Measurements from ENCODE around the gene TTC39C. TPM values are rescaled to one million over a fixed set of nuclear protein-coding genes. Genes with fewer than 3 reads are reported as not detected.

The TTC39C gene
- total and polyA plus RNA-seq, 2 of the 8 experiments (the other 6 are each of a cell fraction or from before 2014, with no cell fraction given), result 8.1 to 79.1 TPM

DNA sequence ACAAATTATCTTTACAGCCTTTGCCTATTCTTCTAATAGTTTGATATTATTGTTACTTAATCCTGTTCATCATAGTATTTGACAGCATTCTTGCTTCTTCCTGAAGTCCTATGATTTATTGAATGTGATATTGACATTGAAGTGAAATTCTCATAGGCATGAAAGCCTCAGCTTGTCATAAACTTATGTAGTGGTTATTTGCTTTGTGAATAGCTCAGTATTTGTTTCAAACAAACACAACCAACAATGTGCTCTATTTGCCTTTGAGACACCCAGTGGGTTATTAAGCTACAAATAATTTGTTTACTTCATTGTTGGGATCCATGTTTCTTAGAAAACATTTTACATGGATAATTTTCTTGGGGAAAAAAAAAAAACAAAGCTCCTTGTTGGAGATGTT is 57.2 kb downstream of the TTC39C start (continued):
- TF ChIP-seq SAP30 (IDR thresholded peaks at IDR 0.05; ENCODE audit: insufficient read depth, insufficient replicate concordance, low read length) (no peak), CBX5 (IDR thresholded peaks at IDR 0.05; ENCODE audit: low read depth, low read length) (no peak)

Measured in H1 (cell line).